Measurements from ENCODE around the gene KLRC4.
"Not testable (repeated sequence)": the region's sequence is repeated elsewhere in the genome, so short reads cannot be mapped to it uniquely, and the experiment has no call there.

KLRC4 gene

DNA sequence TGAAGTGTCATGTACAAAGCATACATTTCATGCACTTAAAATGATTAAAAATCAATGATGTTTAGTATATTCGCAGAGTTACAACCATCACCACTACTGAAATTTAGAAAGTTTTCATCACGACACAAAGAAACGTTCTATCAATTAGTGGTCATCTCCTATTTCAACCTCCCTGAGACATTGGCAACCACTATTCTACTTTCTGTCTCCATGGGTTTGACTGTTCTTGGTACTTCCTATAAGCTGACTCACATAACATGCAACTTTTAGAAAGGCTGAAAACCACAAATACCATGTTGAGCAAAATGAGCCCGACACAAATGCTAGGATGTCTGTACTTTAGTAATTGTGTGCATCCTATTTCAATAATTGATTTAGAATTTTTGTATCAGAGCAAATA lies 21.1 kb upstream of the KLRC4 start:
- H3K36me3 ChIP-seq (ENCODE audit: control insufficient read depth, low read depth, low read length); H3K27me3 ChIP-seq (ENCODE audit: control insufficient read depth, insufficient read depth, low read length); H3K27ac ChIP-seq (ENCODE audit: low read length); H3K9ac ChIP-seq (ENCODE audit: low read length); H3K4me3 ChIP-seq (ENCODE audit: low read length); H3K9me3 ChIP-seq (ENCODE audit: control insufficient read depth, low read depth, low read length); H3K4me1 ChIP-seq (ENCODE audit: control insufficient read depth, low read depth, low read length): not testable (repeated sequence)

DNA sequence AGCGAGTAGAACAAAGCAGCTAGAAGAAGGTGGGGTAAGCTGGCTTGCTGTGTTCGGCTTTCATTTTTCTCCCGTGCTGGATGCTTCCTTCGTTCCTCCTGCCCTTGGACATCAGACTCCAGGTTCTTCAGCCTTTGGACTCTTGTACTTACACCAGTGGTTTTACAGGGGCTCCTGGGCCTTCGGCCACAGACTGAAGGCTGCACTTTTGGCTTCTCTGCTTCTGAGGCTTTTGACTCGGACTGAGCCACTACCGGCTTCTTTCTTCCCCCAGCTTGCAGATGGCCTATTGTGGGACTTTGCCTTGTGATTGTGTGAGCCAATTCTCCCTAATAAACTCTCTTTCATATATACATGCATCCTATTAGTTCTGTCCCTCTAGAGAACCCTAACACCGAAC lies 16.4 kb upstream of the KLRC4 start:
- H3K9ac ChIP-seq (ENCODE audit: low read length); H3K4me1 ChIP-seq (ENCODE audit: control insufficient read depth, low read depth, low read length); H3K36me3 ChIP-seq (ENCODE audit: control insufficient read depth, low read depth, low read length); H3K27ac ChIP-seq (ENCODE audit: low read length); H3K27me3 ChIP-seq (ENCODE audit: control insufficient read depth, insufficient read depth, low read length); H3K4me3 ChIP-seq (ENCODE audit: low read length); H3K9me3 ChIP-seq (ENCODE audit: control insufficient read depth, low read depth, low read length): not testable (repeated sequence)

DNA sequence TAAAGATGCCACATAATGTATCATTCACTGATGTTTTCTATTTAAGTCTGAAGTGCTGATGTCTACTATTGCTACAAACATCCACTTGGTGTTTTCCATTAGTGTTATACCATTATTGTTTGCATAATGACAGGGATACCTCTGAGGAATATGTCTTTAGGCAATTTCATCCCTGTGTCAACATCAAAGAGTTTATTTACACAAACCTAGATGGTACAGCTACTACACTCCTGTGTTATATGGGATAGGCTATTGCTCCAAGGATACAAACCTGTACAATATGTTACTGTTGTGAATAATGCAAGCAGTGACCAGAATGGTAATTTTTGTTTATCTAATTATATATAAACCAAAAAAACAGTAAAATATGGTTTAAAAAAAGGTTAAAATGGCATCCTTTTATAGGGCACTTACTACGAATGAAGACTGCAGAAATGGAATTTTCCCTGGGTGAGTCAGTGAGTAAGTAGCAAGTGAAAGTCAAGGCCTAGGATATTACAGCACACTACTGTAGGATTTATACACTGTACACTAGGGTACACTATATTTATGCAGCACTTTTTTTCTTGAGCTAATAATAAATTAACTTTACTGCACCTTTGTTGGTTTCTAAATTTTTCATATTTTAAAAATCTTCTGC lies 14.8 kb upstream of the KLRC4 start:
- not testable (repeated sequence) for H3K4me1 ChIP-seq (ENCODE audit: control insufficient read depth, low read depth, low read length); H3K27me3 ChIP-seq (ENCODE audit: control insufficient read depth, insufficient read depth, low read length); H3K4me3 ChIP-seq (ENCODE audit: low read length); H3K27ac ChIP-seq (ENCODE audit: low read length); H3K36me3 ChIP-seq (ENCODE audit: control insufficient read depth, low read depth, low read length); H3K9me3 ChIP-seq (ENCODE audit: control insufficient read depth, low read depth, low read length); H3K9ac ChIP-seq (ENCODE audit: low read length)

DNA sequence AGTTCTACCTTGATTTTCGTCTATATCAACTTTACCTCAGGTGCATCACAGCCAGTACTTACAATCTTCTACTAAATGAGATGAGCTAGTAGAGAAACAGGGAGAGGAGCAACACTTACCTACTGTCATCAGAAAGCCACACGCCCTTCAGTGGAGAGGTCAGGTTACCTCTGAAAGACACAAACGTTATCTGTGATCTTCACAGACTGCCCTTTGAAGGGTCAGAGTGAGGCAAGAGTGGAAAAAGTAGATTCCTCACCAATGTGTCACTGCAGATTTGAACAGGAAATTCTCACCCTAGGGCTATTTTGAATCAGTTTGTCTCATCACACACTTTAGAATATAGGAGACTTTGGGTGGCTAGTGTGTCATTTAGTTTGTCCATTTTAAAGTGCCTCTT lies 12.6 kb upstream of the KLRC4 start:
- not testable (repeated sequence) for H3K27ac ChIP-seq (ENCODE audit: low read length); H3K27me3 ChIP-seq (ENCODE audit: control insufficient read depth, insufficient read depth, low read length); H3K9me3 ChIP-seq (ENCODE audit: control insufficient read depth, low read depth, low read length); H3K4me3 ChIP-seq (ENCODE audit: low read length); H3K36me3 ChIP-seq (ENCODE audit: control insufficient read depth, low read depth, low read length); H3K9ac ChIP-seq (ENCODE audit: low read length); H3K4me1 ChIP-seq (ENCODE audit: control insufficient read depth, low read depth, low read length)

DNA sequence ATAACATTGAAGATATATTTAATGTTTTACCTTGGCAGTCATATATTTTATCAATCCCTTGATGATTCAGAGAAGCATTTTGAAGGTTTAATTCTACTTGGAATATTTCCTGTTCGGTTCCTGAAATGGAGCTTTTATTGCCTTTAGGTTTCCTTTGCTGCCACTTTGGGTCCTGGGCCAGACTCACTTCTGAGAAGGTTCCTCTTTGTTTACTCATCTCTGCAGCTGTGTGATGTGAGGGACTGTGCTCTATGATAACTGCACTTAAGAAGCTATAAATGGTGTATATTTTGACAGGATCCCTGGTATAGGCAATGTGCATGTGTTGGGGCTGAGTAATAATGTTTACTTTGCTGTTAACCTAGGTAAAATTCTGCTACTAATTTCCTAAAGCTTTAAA lies 10.8 kb upstream of the KLRC4 start, which contains the start of gene KLRC3:
Gene KLRC3 (minus strand): TSS at position 262 of the 400 bp plus-strand sequence. CDS start 45 bp downstream, at position 217.
- H3K9ac ChIP-seq (ENCODE audit: low read length); H3K4me1 ChIP-seq (ENCODE audit: control insufficient read depth, low read depth, low read length); H3K4me3 ChIP-seq (ENCODE audit: low read length): not testable (repeated sequence)

DNA sequence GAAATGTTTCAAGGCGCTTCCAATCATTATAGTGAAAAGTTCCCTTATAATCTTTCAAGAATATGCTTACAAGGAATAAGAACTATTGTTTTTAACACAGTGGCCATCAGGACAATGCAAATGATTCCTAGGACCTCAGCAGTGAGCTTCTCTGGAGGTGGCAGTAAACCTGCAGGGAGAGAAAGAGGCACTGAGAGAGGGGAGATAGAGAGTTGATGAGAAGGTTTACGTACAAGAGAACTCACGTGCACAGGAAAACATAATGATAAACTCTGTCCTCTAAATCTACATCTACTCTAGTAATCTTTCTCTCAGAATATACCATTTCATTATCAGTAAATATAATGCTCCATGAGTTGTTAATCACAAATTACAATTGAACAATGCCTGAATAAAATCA lies 715 bp downstream of the KLRC4 start:
- H3K36me3 ChIP-seq (ENCODE audit: control insufficient read depth, low read depth, low read length) = no peaks in the 10 kb centered on the region
- peaks cover 6% of the 10 kb centered on the region for H3K4me1 ChIP-seq (ENCODE audit: control insufficient read depth, low read depth, low read length)
- no peak overlapping the region for H3K9ac ChIP-seq (ENCODE audit: low read length)
- H3K9me3 ChIP-seq (ENCODE audit: control insufficient read depth, low read depth, low read length) = no peaks in the 10 kb centered on the region
- H3K27ac ChIP-seq (ENCODE audit: low read length) = no peak overlapping the region
- H3K4me3 ChIP-seq (ENCODE audit: low read length) = no peak overlapping the region
- H3K27me3 ChIP-seq (ENCODE audit: control insufficient read depth, insufficient read depth, low read length) = no peaks in the 10 kb centered on the region

More for the DNA sequence above, 10.8 kb upstream of the KLRC4 start, which contains the start of gene KLRC3:
- not testable (repeated sequence) for H3K27me3 ChIP-seq (ENCODE audit: control insufficient read depth, insufficient read depth, low read length); H3K27ac ChIP-seq (ENCODE audit: low read length); H3K9me3 ChIP-seq (ENCODE audit: control insufficient read depth, low read depth, low read length); H3K36me3 ChIP-seq (ENCODE audit: control insufficient read depth, low read depth, low read length)

DNA sequence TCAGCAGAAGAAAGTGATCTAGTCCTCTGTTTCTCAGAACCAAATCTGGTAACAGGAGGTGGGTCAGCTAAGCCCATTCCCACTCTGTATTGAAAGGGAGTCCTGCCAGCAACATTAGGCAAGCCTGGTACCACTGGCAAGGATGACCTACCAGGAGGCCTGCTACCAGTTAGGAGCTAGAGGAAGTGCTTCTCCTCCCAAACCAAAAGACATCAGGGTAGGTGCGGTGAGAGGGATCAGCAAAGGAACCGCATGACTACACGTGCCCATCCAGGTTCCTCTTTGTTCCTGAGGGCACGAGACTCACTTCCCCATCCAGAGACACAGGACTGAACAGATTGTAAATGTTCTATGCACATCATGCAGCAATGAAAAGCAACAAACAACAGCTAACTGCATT lies 2.8 kb downstream of the KLRC4 start:
- H3K4me3 ChIP-seq (ENCODE audit: low read length) = no peak overlapping the region
- no peaks in the 10 kb centered on the region for H3K36me3 ChIP-seq (ENCODE audit: control insufficient read depth, low read depth, low read length)
- no peak overlapping the region for H3K9ac ChIP-seq (ENCODE audit: low read length)
- H3K9me3 ChIP-seq (ENCODE audit: control insufficient read depth, low read depth, low read length) = no peaks in the 10 kb centered on the region
- H3K4me1 ChIP-seq (ENCODE audit: control insufficient read depth, low read depth, low read length) = peaks cover 6% of the 10 kb centered on the region
- H3K27me3 ChIP-seq (ENCODE audit: control insufficient read depth, insufficient read depth, low read length) = no peaks in the 10 kb centered on the region
- no peak overlapping the region for H3K27ac ChIP-seq (ENCODE audit: low read length)

DNA sequence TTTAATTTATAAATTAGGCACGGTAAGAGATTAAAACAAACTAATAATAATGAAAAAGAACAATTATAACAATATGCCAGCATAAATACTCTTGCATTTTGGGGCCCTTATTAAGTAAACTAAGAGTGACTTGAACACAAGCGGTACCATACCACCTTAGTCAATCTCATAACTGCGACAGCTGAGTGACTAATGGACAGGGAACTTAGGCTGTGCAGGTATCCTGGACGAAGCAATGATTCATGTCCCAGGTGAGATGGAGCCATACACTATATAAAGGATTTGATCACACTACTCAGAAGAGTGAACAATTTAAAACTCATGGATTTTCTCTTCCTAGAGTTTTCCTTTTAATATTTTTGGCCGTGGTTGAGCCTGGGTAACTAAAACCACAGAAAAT lies 4.3 kb downstream of the KLRC4 start:
- no peak overlapping the region for H3K9ac ChIP-seq (ENCODE audit: low read length)
- no peak overlapping the region for H3K4me3 ChIP-seq (ENCODE audit: low read length)
- H3K9me3 ChIP-seq (ENCODE audit: control insufficient read depth, low read depth, low read length) = no peaks in the 10 kb centered on the region
- H3K36me3 ChIP-seq (ENCODE audit: control insufficient read depth, low read depth, low read length) = no peaks in the 10 kb centered on the region
- no peaks in the 10 kb centered on the region for H3K27me3 ChIP-seq (ENCODE audit: control insufficient read depth, insufficient read depth, low read length)
- no peak overlapping the region for H3K27ac ChIP-seq (ENCODE audit: low read length)
- no peaks in the 10 kb centered on the region for H3K4me1 ChIP-seq (ENCODE audit: control insufficient read depth, low read depth, low read length)

DNA sequence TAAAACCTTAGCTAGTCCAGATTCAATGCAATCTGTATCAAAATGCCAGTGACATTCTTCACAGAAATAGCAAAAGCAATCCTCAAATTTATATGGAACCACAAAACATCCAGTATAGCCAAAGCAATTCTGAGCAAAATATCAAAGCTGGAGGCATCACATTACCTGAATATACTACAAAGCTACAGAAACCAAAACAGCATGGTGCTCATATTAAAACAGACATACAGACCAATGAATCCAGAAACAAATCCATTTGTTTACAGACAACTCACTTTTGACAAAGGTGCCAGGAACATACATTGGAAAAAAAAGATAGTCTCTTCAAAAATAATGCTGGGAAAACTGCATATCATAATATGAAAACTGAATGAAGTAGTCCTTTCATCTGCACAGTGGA lies 4.8 kb downstream of the KLRC4 start:
- Histone ChIP-seq H3K4me3 (ENCODE audit: low read length) (no peak overlapping the region), H3K27me3 (ENCODE audit: control insufficient read depth, insufficient read depth, low read length) (no peaks in the 10 kb centered on the region), H3K27ac (ENCODE audit: low read length) (no peak overlapping the region), H3K9ac (ENCODE audit: low read length) (no peak overlapping the region), H3K4me1 (ENCODE audit: control insufficient read depth, low read depth, low read length) (no peaks in the 10 kb centered on the region), H3K36me3 (ENCODE audit: control insufficient read depth, low read depth, low read length) (no peaks in the 10 kb centered on the region), H3K9me3 (ENCODE audit: control insufficient read depth, low read depth, low read length) (no peaks in the 10 kb centered on the region)

DNA sequence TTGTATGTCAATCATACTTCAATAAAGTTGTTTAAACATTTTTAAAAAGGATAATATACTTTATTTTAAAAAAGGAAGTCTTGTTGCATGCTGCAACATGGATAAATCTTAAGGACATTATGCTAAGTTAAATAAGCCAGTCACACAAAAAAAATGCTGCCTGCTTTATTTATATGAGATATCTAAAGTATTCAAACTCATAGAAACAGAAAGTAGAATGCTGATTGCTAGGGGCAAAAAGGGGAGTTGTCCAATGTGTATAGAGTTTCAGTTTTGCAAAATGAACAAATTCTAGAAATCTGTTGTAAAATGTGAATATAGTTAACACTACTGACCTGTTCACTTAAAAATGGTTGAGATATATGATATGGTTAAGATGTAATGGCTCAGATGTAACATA lies 8.7 kb downstream of the KLRC4 start:
- H3K36me3 ChIP-seq (ENCODE audit: control insufficient read depth, low read depth, low read length) = no peaks in the 10 kb centered on the region
- no peaks in the 10 kb centered on the region for H3K9me3 ChIP-seq (ENCODE audit: control insufficient read depth, low read depth, low read length)
- H3K9ac ChIP-seq (ENCODE audit: low read length) = no peak overlapping the region
- no peaks in the 10 kb centered on the region for H3K4me1 ChIP-seq (ENCODE audit: control insufficient read depth, low read depth, low read length)
- no peak overlapping the region for H3K27ac ChIP-seq (ENCODE audit: low read length)
- no peak overlapping the region for H3K4me3 ChIP-seq (ENCODE audit: low read length)
- H3K27me3 ChIP-seq (ENCODE audit: control insufficient read depth, insufficient read depth, low read length) = no peaks in the 10 kb centered on the region

DNA sequence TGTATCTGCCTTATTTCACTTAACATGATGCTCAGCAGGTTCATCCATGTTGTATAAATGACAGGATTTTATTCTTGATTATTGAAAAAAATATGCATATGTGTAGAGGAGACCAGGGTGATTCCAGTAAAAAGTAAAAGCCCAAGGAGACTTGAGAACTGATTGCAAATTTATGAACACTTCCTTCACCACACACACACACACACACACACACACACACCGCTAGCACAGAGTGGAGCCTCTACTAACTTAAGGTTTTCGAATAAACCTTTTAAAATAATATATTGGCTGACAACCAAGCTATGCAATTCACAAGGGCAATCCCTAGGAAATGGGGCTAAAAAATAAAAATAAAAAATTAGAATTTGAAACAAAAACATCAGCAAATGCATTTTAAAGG lies 11.4 kb downstream of the KLRC4 start:
- no peak overlapping the region for H3K27ac ChIP-seq (ENCODE audit: low read length)
- H3K27me3 ChIP-seq (ENCODE audit: control insufficient read depth, insufficient read depth, low read length) = no peaks in the 10 kb centered on the region
- no peak overlapping the region for H3K9ac ChIP-seq (ENCODE audit: low read length)
- no peak overlapping the region for H3K4me3 ChIP-seq (ENCODE audit: low read length)
- no peaks in the 10 kb centered on the region for H3K36me3 ChIP-seq (ENCODE audit: control insufficient read depth, low read depth, low read length)
- no peaks in the 10 kb centered on the region for H3K9me3 ChIP-seq (ENCODE audit: control insufficient read depth, low read depth, low read length)
- H3K4me1 ChIP-seq (ENCODE audit: control insufficient read depth, low read depth, low read length) = peaks cover 4% of the 10 kb centered on the region

DNA sequence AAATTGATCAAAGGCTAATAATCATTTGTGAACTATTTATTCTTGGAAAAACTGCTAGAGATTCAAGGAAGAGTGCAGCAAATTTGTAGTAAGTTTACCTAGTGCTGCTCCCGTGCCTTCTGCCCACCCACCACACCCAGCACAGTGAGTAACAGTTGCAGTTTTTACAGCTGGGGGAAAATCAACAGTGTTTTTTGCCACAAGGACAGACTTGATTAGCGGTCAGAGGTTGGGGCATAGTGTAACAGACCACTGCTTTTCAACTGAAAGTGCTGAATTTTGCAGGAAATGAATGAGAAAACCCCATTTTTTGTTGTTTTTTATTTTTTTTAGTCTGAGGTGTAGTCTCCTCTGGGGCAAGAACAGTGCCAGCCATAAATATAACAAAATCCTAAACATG lies 12.3 kb downstream of the KLRC4 start:
- Histone ChIP-seq H3K4me1 (ENCODE audit: control insufficient read depth, low read depth, low read length) (peaks cover 4% of the 10 kb centered on the region), H3K9ac (ENCODE audit: low read length) (no peak overlapping the region), H3K9me3 (ENCODE audit: control insufficient read depth, low read depth, low read length) (no peaks in the 10 kb centered on the region), H3K27ac (ENCODE audit: low read length) (no peak overlapping the region), H3K27me3 (ENCODE audit: control insufficient read depth, insufficient read depth, low read length) (no peaks in the 10 kb centered on the region), H3K36me3 (ENCODE audit: control insufficient read depth, low read depth, low read length) (no peaks in the 10 kb centered on the region), H3K4me3 (ENCODE audit: low read length) (no peak overlapping the region)

Measured in iPS-18a (cell line).